Measurements from ENCODE around the gene MYRIP. TPM values are rescaled to one million over a fixed set of nuclear protein-coding genes. Genes with fewer than 3 reads are reported as not detected.

Gene MYRIP
- total and polyA plus RNA-seq, 10 of the 15 experiments (the other 5 are each of a cell fraction or from before 2014, with no cell fraction given), result 0.03 to 0.08 (median 0.04) TPM; not detected in 6

DNA sequence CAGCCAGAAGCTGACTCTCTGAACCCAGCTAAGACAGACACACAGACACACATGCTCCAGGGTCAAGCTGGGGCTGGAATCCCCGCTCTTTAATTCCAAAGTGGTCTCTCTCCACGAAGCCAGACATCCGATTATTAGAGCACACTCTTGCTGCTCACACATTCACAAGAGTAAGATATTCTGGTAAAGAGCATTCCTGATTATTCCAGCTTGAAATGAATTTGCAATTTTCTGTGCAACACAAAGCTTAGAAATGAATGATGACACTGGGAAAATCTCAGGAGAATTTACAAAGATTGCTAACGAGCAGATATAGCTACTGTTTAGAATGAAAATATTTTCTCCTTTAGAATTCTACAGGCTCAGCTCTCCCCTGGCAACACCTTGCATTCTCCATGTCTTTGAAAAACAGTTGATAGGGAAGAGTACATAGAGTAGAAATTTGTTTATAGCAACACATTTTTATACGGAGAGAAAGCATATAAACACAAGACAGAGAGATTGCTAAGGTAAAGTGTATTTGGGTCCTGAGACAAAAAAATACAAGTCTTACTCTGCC lies 419.5 kb downstream of the MYRIP start (continued):
- TF ChIP-seq, protein P1, sequence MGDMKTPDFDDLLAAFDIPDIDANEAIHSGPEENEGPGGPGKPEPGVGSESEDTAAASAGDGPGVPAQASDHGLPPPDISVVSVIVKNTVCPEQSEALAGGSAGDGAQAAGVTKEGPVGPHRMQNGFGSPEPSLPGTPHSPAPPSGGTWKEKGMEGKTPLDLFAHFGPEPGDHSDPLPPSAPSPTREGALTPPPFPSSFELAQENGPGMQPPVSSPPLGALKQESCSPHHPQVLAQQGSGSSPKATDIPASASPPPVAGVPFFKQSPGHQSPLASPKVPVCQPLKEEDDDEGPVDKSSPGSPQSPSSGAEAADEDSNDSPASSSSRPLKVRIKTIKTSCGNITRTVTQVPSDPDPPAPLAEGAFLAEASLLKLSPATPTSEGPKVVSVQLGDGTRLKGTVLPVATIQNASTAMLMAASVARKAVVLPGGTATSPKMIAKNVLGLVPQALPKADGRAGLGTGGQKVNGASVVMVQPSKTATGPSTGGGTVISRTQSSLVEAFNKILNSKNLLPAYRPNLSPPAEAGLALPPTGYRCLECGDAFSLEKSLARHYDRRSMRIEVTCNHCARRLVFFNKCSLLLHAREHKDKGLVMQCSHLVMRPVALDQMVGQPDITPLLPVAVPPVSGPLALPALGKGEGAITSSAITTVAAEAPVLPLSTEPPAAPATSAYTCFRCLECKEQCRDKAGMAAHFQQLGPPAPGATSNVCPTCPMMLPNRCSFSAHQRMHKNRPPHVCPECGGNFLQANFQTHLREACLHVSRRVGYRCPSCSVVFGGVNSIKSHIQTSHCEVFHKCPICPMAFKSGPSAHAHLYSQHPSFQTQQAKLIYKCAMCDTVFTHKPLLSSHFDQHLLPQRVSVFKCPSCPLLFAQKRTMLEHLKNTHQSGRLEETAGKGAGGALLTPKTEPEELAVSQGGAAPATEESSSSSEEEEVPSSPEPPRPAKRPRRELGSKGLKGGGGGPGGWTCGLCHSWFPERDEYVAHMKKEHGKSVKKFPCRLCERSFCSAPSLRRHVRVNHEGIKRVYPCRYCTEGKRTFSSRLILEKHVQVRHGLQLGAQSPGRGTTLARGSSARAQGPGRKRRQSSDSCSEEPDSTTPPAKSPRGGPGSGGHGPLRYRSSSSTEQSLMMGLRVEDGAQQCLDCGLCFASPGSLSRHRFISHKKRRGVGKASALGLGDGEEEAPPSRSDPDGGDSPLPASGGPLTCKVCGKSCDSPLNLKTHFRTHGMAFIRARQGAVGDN (IDR thresholded peaks at IDR 0.05), result no peak
- TF ChIP-seq ATF3 (IDR thresholded peaks at IDR 0.05; ENCODE audit: borderline replicate concordance, extremely low read depth, low read depth, low read length) (no peak), CHD2 (IDR thresholded peaks at IDR 0.05; ENCODE audit: borderline replicate concordance, low read depth, low read length) (no peak), SREBF2 (IDR thresholded peaks at IDR 0.05; ENCODE audit: low read length) (no peak), SIX5 (IDR thresholded peaks at IDR 0.05; ENCODE audit: low read depth, low read length, severe bottlenecking) (no peak), IRF4 (IDR thresholded peaks at IDR 0.05; ENCODE audit: low read depth, low read length) (no peak)

GRCh38 chr3:40229386-40229785 lies 420.0 kb downstream of the MYRIP start:
- Histone ChIP-seq H2AFZ (ENCODE audit: control insufficient read depth, low read depth, low read length) (no peak overlapping the region), H4K20me1 (ENCODE audit: control insufficient read depth, insufficient read depth) (no peaks in the 10 kb centered on the region), H3K27ac (ENCODE audit: control insufficient read depth, insufficient read depth) (no peak overlapping the region), H3K9ac (ENCODE audit: control insufficient read depth, insufficient read depth, low read length) (no peak overlapping the region), H3K4me2 (ENCODE audit: control insufficient read depth, insufficient read depth) (no peak overlapping the region), H3K79me2 (ENCODE audit: control insufficient read depth, insufficient read depth, low read length) (no peaks in the 10 kb centered on the region), H3K4me1 (ENCODE audit: control insufficient read depth, insufficient read depth, low read length) (peaks cover 6% of the 10 kb centered on the region), H3K36me3 (ENCODE audit: control insufficient read depth in 2 of 2, insufficient read depth in 2 of 2, low read length in 1 of 2) (no peaks in the 10 kb centered on the region), H3K9me3 (replicated peaks; ENCODE audit: control insufficient read depth, insufficient read depth, low read length) (no peaks in the 10 kb centered on the region), H3K4me3 (no peak overlapping the region), H3K27me3 (replicated peaks in 1 of 2; ENCODE audit: control insufficient read depth in 2 of 2, insufficient read depth in 2 of 2, low read length in 1 of 2) (peaks cover 0 to 2% of the 10 kb centered on the region in 2 experiments; a peak in 2 of 4 replicates)
- peak; percentile 9 for DNase-seq (ENCODE audit: low read depth, low spot score)
- ATAC-seq, result peak; percentile 78
- POLR2A ChIA-PET, result no interaction called here
- intact Hi-C loops (cut with micrococcal nuclease; ENCODE audit: unreplicated experiment) (no loop called here), in situ Hi-C loops (cut with MboI) (no loop called here)
- FAIRE-seq, result peak; percentile 64
- CTCF ChIA-PET, result interaction anchor here (0.7 to 1.9 kb wide), 2 partner anchors 38 to 1475 kb away, joined by 3 to 6 read pairs; no protein-coding TSS in a partner anchor
- peak; percentile 37; the same call in 1 of the 2 replicates for TF ChIP-seq SPI1 (IDR thresholded peaks at IDR 0.05; ENCODE audit: borderline replicate concordance, insufficient read depth, low read depth, low read length)
- TF ChIP-seq RUNX3 (IDR thresholded peaks at IDR 0.05; ENCODE audit: low read length), result peak; percentile 34; the same call in 1 of the 2 replicates
- no peak for TF ChIP-seq MXI1 (IDR thresholded peaks at IDR 0.05; ENCODE audit: low read depth, low read length)
- RAD21 ChIA-PET (ENCODE audit: unreplicated experiment), result no interaction called here
- no TSS peak for BruUV-seq (replicated peaks)
- SMC1A ChIA-PET (ENCODE audit: uncharacterized antibody, unreplicated experiment), result no interaction called here
- 21% methylated on average over 6 of the region's 6 CpGs for WGBS (ENCODE audit: insufficient coverage, insufficient replicate concordance, low lambda C conversion rate, missing lambda C conversion rate)

Measured in GM12878 (cell line).